Measurements from ENCODE around the gene PNPLA6.

DNA sequence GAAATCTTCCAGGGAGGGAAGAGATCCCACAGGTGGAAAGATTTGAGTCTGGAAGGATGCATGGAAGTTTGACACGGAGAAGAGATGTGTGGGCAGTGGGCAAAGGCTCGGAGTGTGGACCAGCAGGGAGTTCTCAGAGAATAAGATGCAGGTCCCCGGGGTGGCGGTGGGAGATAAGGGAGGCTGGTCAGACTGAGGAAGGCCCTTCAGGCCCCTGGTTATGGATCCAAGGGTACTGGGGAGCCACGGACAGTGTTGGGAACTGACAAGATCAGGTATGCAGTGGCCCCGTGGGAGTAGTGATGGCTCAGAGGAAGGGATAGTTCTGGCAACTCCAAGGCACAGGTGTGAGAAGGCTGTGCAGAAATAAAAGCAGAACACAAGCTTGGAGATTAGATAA is 62.7 kb downstream of the PNPLA6 start:
- TF ChIP-seq, protein P1, sequence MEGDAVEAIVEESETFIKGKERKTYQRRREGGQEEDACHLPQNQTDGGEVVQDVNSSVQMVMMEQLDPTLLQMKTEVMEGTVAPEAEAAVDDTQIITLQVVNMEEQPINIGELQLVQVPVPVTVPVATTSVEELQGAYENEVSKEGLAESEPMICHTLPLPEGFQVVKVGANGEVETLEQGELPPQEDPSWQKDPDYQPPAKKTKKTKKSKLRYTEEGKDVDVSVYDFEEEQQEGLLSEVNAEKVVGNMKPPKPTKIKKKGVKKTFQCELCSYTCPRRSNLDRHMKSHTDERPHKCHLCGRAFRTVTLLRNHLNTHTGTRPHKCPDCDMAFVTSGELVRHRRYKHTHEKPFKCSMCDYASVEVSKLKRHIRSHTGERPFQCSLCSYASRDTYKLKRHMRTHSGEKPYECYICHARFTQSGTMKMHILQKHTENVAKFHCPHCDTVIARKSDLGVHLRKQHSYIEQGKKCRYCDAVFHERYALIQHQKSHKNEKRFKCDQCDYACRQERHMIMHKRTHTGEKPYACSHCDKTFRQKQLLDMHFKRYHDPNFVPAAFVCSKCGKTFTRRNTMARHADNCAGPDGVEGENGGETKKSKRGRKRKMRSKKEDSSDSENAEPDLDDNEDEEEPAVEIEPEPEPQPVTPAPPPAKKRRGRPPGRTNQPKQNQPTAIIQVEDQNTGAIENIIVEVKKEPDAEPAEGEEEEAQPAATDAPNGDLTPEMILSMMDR (IDR thresholded peaks at IDR 0.05; ENCODE audit: control extremely low read depth in 1 of 3, insufficient read depth in 1 of 3, low read depth in 1 of 3, low read length in 3 of 3): no peak
- no peak for TF ChIP-seq EGR1 (IDR thresholded peaks at IDR 0.05; ENCODE audit: borderline replicate concordance, low read depth, low read length)
- TF ChIP-seq JUN (IDR thresholded peaks at IDR 0.05; ENCODE audit: low read depth, low read length): no peak
- TF ChIP-seq RXRA (IDR thresholded peaks at IDR 0.05; ENCODE audit: insufficient read depth, low read depth, low read length): no peak
- TF ChIP-seq TAF1 (IDR thresholded peaks at IDR 0.05; ENCODE audit: low read depth, low read length): no peak
- no peak for TF ChIP-seq CHD2 (IDR thresholded peaks at IDR 0.05; ENCODE audit: low read length)

All from H1 (cell line).